Astrocyte of the spinal cord (primary cell): ENCODE data around the gene GPR150.

Source experiments
- DNase-seq: peaks from one replicate; pipeline ENCODE4 v3.0.0; 2011; ENCODE audit warnings: low read depth, low spot score
- H3K4me3 ChIP-seq: 2 replicates; pipeline ENCODE4 v1.5.1; 2011; ENCODE audit warnings: low read depth, mild to moderate bottlenecking, low read length, moderate library complexity
- CTCF ChIP-seq: IDR thresholded peaks from 2 replicates; pipeline ENCODE4 v1.5.1; 2012; ENCODE audit warnings: low read depth, mild to moderate bottlenecking, low read length, inconsistent platforms
- in situ Hi-C: cut with HindIII; loops from 2 replicates; pipeline ENCODE4 v1.10.0; 2017; ENCODE audit warnings: low sequenced_read_pairs

GPR150 gene

GRCh38 chr5:95647886-95648860 is 28.3 kb downstream of the GPR150 start:
- no peak for DNase-seq
- in situ Hi-C loops, result no loop called here
- no peak for TF ChIP-seq CTCF
- no peak overlapping the region for H3K4me3 ChIP-seq

- no peak for DNase-seq
- in situ Hi-C loops, result no loop called here
- no peak overlapping the region for H3K4me3 ChIP-seq
- TF ChIP-seq CTCF, result no peak
These were observed 29.4 kb downstream of the GPR150 start for GRCh38 chr5:95649274-95649673.

GRCh38 chr5:95649842-95650620 is 30.1 kb downstream of the GPR150 start:
- no peak for DNase-seq
- in situ Hi-C loops, result loop anchor here (25.0 kb wide), 2 partner anchors 187 to 687 kb away; no protein-coding TSS in a partner anchor
- no peak overlapping the region for H3K4me3 ChIP-seq
- no peak for TF ChIP-seq CTCF

- no peak for TF ChIP-seq CTCF
- no peak overlapping the region for H3K4me3 ChIP-seq
- no peak for DNase-seq
- in situ Hi-C loops, result loop anchor here (25.0 kb wide), 2 partner anchors 184 to 684 kb away; no protein-coding TSS in a partner anchor
These were observed 33.0 kb downstream of the GPR150 start for GRCh38 chr5:95652849-95653248.

GRCh38 chr5:95654196-95654595 is 34.3 kb downstream of the GPR150 start:
- TF ChIP-seq CTCF, result no peak
- in situ Hi-C loops, result loop anchor here (25.0 kb wide), 2 partner anchors 183 to 683 kb away; no protein-coding TSS in a partner anchor
- no peak overlapping the region for H3K4me3 ChIP-seq
- DNase-seq, result no peak

- in situ Hi-C loops, result loop anchor here (25.0 kb wide), 2 partner anchors 182 to 682 kb away; no protein-coding TSS in a partner anchor
- no peak for TF ChIP-seq CTCF
- DNase-seq, result no peak
- no peak overlapping the region for H3K4me3 ChIP-seq
These were observed 35.7 kb downstream of the GPR150 start for GRCh38 chr5:95655575-95655974.
